Chondrocyte (in vitro differentiated cells): ENCODE measurements around the gene TNFRSF14. TPM values are rescaled to one million over a fixed set of nuclear protein-coding genes. Genes with fewer than 3 reads are reported as not detected.

ENCODE experiments used
- DNase-seq: peaks from one replicate; pipeline ENCODE4 v3.0.0; 2021; ENCODE audit warnings: mixed read lengths, low spot score
- H3K27ac Mint-ChIP-seq: one replicate; pipeline ENCODE4 v1.8.0; 2021; ENCODE audit warnings: mild to moderate bottlenecking, moderate library complexity, mixed read lengths; ENCODE audit not compliant: unreplicated experiment
- H3K27me3 Mint-ChIP-seq: 2 replicates; pipeline ENCODE4 v1.8.0; 2021; ENCODE audit warnings: low read depth, mixed read lengths
- H3K36me3 Mint-ChIP-seq: 2 replicates; pipeline ENCODE4 v1.8.0; 2021; ENCODE audit warnings: low read depth, mixed read lengths
- H3K4me1 Mint-ChIP-seq: 2 replicates; pipeline ENCODE4 v1.8.0; 2021; ENCODE audit warnings: low read depth, mild to moderate bottlenecking, mixed read lengths
- H3K4me3 Mint-ChIP-seq: one replicate; pipeline ENCODE4 v1.8.0; 2021; ENCODE audit warnings: mild to moderate bottlenecking, moderate library complexity, mixed read lengths; ENCODE audit not compliant: unreplicated experiment
- H3K9me3 Mint-ChIP-seq: 2 replicates; pipeline ENCODE4 v1.8.0; 2021; ENCODE audit warnings: low read depth, mixed read lengths
- CTCF ChIP-seq: fragments of 200-600 bp; sonication (generic); IDR thresholded peaks from 2 replicates; pipeline ENCODE4 v1.5.0; 2021; ENCODE audit warnings: antibody characterized with exemption, mild to moderate bottlenecking, moderate library complexity
- total RNA-seq: library from RNA; stranded (reverse); gene quantifications from 3 replicates; pipeline ENCODE4 v1.2.1, GENCODE V29; 2021

TNFRSF14 gene
- total RNA-seq, 1 donor from 2014 or later, result 0.95 TPM

- no peak for TF ChIP-seq CTCF
Observed at GRCh38 chr1:2596530-2597333, 40.6 kb downstream of the TNFRSF14 start.

DNA sequence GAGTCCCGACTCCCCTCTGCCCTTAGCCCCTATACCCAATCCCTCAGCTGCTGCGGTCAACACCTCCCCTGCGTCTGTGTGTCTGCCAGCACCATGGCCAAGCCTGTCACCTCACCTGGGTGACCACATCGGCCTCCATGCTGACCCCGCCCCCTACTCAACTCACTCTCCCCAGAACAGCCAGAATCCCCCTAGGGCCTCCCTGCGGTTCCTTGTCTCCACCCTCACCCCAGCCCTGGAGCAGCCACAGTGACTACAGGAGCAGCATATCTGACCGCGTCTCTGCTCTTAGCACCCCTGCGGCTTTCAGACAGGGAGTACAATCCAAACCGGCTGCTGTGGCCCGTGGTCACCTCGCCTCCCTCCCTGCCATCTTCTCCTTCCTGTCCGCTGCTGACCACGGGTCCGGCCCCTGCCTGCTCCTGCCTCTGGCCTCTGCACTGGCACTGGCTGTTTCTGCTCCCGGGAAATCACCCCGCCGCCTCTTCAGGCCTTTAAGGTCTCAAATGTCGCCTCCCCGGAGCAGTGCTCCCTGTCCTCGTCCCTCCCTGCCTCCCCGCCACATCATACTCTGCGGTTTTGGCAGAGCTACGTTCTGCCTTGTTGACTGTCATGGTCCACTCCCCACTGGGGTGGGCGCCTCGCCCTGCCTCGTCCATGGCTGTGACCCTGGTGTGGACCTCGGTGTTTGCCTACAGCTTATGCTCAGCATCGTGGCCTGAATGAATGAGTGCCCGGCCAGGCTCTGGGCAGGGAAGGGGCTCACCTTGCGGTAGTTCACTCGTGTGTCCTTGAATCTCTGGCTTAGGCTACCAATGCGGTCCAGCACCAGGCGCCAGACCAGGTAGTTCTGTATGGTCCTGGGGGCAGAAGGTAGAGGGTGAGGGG is 41.5 kb downstream of the TNFRSF14 start:
- H3K27me3 Mint-ChIP-seq, result peaks cover 23% of the 10 kb centered on the region
- no peak overlapping the region for H3K27ac Mint-ChIP-seq
- TF ChIP-seq CTCF, result no peak
- peaks cover 5% of the 10 kb centered on the region for H3K4me1 Mint-ChIP-seq
- no peak overlapping the region for H3K4me3 Mint-ChIP-seq
- H3K36me3 Mint-ChIP-seq, result peaks cover 8% of the 10 kb centered on the region
- H3K9me3 Mint-ChIP-seq, result peaks cover 11% of the 10 kb centered on the region
- DNase-seq, result no peak

More at GRCh38 chr1:2596530-2597333, 40.6 kb downstream of the TNFRSF14 start:
- Mint-ChIP-seq H3K4me3 (no peak overlapping the region), H3K27me3 (peaks cover 14% of the 10 kb centered on the region), H3K4me1 (peaks cover 5% of the 10 kb centered on the region), H3K36me3 (peaks cover 6% of the 10 kb centered on the region), H3K9me3 (peaks cover 11% of the 10 kb centered on the region), H3K27ac (no peak overlapping the region)
- DNase-seq, result no peak

- H3K36me3 Mint-ChIP-seq, result peaks cover 8% of the 10 kb centered on the region
- peaks cover 11% of the 10 kb centered on the region for H3K9me3 Mint-ChIP-seq
- no peak for TF ChIP-seq CTCF
- peaks cover 26% of the 10 kb centered on the region for H3K27me3 Mint-ChIP-seq
- no peak for DNase-seq
- H3K27ac Mint-ChIP-seq, result no peak overlapping the region
- H3K4me3 Mint-ChIP-seq, result no peak overlapping the region
- peaks cover 5% of the 10 kb centered on the region for H3K4me1 Mint-ChIP-seq
Observed at GRCh38 chr1:2598329-2598931, 42.3 kb downstream of the TNFRSF14 start.

GRCh38 chr1:2601721-2602303 is 45.6 kb downstream of the TNFRSF14 start:
- peaks cover 11% of the 10 kb centered on the region for H3K9me3 Mint-ChIP-seq
- no peak overlapping the region for H3K4me3 Mint-ChIP-seq
- DNase-seq, result no peak
- TF ChIP-seq CTCF, result no peak
- H3K36me3 Mint-ChIP-seq, result peaks cover 8% of the 10 kb centered on the region
- no peaks in the 10 kb centered on the region for H3K4me1 Mint-ChIP-seq
- H3K27ac Mint-ChIP-seq, result no peak overlapping the region
- peaks cover 26% of the 10 kb centered on the region for H3K27me3 Mint-ChIP-seq
